Fibroblast of skin of left biceps (primary cell): Measurements from ENCODE around the gene COBL.
A peak's percentile ranks its signal among the peaks of the same experiment; 100 is the strongest.

Experiments
- DNase-seq, 2 experiments: peaks; one replicate each; pipeline ENCODE4 v3.0.0-alpha.2; 2013; ENCODE audit warnings: low read depth in 2 of 2

COBL gene

DNA sequence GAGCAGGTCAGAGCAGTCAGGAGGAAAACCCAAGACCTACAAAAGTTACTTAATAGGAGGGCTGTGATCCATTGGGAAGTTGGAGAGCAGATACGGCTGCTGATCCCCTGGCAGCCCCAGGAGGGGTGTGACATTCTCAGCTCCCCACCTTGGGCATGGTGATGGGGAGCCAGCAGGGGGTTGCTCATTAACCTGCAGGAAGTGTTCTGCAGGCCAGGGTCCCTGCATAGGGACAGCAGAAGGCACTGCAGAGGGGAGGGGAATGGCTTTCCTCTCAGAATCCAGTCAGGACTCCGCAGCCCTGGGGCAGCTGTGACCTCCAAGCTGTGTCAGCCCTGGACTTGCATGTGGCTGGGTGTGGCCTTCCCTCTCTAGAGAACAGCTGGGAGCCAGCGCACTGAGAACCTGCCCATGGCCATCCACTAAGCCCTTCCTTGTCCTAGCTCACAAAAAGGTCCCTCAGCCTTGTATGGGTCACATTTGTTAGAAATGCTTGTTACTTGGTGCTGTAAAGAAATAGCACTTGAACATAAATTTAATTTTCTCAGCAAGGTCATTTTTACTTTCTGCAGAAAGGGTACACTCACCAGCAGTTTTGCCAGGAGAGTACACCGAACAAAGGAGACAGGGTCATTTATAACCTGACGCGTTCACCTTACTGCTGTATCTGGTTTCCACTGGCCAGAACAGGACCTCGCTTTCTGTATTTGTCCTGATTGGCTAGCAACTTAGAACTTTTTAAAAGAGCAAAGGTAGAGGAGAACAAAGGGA is 169.6 kb downstream of the COBL start:
- no peak for DNase-seq

DNA sequence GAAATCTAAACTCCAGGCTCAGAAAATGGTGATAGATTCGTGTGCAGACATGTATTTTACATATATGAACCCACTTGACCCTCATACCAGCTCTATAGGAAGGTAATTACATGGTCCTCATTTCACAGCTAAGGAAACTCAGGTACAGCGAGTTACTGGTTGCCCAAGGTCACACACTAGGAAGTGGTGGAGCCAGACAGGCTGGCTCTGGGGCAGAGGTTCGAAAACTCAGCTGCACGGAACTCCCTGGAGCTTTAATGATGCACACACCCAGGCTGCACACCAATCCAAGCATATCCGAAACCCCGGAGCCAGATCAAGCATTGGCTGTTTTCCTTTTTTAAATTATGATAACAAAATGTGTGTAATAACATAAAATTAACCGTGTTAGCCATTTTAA is 172.4 kb downstream of the COBL start:
- no peak for DNase-seq

DNA sequence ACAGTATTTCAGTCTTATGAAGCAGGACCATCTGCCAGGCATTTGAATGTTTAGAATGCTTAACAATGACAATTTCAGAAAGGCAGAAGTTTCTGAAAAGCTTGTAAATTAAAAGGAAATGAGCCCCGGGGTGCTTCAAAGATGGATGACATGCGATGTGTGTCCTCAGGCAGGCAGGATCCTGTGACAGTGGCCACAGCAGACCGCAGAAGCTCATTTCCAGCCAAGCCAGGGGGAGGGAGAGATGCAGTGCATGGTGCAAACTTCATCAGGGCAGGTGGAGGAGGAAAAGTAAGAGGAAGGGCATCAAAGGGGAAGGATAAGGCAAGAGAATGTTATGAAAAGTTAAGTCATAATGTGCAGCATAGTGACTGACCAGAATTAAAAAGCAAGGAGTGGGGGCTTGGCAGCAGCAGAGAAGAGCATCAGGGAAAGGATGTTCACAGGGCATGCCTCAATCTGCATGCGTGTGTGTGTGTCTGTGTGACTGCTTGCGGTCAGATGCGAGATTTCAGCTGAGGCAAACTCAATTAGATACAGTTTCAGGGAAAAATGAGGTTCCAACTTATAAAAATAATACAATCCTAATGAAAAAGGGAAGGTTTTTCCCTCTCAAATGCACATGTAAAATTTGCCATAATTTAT is 173.7 kb downstream of the COBL start:
- no peak for DNase-seq

DNA sequence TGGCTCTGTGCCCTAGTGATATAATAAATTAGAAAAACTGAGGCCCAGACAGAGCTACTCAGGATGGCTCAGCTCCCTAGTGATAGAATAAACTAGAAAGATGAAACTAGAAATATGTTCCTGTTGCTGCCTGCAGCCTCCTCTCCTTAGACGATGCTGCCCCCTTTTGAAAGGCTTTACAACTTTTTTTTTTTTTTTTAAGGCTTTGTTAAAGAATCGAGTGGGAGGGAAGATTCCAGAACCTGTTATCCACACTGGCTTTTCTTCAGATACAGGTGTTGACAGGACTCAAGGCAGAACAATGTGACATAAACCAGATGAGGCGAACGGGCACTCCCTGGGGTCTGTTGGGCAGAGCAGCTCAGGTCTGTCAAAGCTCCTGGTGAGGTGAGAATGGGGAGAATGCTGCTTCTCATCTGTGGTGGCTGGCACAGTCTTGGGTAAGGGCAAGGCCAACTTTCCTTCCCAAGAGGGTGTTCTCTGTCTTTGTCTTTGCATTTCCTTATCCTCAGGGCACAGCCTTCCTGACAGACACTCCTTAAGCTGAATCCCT is 175.1 kb downstream of the COBL start:
- DNase-seq: no peak

DNA sequence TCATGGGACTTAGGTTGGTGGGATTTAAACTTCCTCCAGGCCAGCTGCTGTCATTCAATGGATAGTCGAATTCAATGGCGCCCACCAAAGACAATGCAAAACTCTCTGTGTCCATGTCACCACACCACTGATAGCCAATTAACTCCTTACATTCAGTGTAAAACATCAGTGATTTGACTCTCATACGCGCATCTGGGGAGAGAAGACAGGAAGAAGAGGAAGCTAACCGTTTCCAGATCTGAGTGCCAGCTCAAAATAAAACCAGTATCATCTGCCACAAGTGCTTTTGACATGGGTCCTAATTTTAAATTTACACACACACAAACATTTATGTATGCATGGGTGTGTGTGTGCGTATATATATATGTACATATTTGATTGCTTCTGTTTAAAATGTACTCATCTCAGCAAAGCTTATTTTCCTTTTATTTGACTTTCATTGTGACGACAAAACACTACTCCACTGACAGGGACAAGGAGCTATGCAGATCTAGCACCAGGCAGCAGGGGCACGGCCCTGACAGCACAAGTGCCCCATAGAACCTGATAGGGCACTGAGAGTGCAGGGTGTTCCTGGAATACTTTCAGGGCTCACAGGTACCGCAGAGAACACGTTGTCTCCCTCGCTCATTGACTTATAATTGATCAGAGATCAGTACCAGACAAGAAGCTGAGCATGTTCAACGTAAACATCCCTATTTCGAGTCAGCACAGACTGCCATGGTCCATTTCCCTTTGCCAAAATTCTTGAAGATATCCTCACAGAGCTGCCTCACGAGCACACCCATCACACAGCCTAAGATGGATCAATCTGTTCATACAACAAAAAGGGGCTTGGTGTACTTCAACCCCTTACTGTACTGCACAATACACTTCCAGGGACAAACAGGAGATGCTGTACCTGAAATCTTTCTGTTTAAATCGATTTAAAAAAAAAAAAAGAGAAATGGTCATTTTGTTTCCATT is 176.1 kb downstream of the COBL start:
- no peak for DNase-seq

DNA sequence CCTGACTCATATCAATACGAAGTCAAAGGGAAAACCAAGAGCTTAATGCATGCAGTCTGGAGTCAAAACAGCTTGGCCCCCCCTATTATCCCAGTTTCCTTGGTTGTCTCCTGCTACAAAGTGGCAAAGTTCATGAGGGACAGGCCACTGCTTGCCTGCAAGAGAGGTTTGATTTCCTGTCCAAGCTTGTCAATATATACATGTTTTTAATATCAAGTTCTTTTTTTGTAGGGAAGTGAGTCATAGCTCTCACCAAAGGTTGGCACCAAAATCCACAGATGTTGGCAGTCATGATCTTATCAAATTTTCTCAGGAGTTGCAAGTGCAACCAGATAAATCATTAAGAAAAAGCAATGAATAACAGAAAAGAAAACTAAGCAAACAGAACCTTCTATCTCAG is 176.8 kb downstream of the COBL start:
- DNase-seq: no peak

DNA sequence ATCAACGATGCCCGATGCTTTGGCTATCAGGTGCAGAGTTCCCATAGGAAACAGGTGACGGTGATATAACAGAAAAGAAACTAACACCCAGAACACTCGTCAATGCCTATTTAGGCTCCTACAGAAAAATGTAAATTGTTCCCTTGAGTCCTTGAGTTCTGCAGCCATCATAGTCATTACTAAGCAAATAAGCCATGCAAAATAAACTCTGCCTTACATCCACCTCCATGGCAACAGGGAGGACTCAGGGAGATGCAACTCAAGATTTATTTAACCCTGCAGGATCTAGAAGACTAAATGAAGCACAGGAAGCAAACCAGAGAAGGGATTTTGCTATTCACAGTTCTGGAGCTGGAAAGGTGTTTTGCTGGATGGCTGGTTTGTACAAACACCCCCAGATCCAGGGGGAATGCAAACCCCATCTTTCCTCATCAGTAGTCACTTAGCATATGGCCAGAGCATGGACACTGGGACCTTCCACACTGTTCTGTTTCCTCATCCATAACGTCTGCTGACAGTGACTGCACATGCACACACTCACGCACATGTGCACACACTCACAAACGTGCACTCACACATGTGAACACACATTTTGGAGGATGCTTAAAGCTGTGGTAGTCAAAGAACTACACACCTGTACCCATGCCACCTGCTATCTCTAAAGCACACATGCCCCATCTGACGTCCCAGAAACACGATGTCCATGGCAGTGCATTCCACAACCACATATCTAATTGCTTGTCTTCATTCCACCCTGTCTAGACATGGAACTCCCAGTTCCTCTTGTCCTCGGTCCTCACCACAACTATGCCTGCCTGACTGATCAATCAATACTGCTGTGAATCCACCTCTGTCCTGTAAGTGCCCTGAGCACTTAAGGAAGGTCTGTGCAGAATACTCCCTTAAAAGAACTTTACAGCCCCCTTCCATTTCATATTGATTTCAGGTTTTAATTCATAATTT is 178.2 kb downstream of the COBL start:
- DNase-seq: no peak

DNA sequence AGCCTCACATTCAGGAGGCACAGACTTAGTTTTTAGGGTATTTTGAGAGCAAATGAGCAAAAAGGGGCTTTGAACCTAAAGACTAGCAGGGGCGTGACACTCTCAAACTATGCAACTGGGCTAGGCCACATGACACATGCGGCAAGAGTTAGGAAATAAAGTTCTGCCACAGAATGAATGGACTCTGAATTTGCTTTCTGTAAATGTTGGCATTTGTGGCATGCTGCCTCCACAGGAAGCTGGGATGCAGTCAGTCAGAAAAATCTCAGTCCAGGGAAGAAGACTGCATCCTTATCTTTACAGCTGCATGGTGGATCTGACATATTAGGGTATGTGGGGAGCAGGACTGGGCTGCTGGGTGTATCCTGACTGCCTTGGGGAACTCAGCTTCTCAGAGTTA is 181.0 kb downstream of the COBL start:
- no peak for DNase-seq

DNA sequence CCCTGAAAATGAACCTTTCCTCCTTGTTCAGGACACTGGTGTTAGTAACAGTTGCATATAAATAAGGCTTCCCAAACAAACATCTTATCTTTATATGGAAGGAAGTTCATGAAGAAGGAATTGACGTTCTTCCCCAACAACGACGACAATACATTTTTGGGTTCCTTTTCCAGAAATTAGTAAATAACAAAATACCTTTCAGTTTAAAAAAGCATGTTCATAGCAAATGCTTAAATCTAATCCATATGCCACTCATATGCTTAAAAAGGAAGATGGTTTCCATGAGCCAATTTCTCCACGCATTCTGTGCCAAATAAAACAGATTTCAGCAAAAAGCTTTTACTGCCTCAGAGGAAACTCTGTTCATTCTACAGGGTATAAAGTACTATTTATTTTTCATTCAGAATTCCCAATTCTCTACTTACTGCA is 182.6 kb downstream of the COBL start:
- no peak for DNase-seq

DNA sequence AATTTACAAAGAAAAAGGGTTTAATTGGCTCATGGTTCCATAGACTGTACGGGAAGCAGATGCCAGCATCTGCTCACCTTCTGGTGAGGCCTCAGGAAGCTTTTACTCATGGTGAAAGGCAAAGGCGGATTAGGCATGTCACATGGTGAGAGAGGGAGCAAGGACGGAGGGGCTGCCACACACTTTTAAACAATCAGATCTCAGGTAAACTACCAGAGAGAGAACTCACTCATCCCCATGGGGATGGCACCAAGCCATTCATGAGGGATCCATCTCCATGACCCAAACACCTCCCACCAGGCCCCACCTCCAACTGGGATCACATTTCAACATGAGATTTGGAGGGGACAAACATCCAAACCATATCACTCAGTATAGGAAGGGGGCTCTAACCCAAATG is 183.9 kb downstream of the COBL start:
- DNase-seq: no peak

DNA sequence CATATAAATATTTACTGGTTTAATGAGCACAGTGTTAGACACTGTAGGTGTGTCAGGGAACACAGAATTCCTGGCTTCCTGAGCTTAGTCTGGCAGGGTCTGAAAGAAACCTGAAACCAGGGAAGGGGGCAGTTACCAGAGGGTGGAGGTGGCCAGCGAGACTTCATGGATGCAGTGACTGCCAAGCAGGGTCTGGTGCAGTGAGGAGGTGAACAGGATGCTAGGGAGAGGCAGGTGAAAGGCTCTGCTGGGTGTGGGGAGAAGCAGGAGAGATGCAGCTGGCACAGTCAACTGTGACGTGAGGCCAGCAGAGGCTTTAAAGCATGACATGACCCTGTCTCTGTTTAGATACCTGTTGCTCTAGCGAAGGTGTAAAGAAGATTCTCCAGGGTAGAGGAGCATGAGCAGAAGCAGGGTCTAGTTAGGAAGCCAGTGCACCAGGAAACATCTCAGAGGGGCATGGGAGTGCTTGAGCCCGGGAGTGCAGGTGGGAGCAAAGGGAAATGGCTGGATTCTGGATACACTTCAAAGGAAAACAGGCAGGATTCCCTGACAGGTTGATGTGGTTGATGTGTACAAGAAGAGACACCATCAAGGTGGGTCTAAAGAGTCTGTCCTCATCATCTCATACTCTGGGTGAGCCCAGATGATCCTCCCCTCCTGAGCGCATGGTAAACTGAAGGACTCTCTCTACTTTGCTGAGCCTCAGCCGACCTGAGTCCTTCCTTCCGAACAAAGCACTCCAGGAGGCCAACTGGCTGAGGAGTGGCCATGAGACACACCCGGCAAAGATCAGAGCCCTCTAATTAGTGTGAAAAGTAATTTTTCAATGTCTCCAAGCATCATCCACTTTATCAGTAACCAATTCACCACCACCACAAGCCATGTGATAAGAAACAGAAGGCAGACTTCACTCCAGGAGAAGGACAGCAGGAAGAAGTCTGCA is 186.8 kb downstream of the COBL start:
- no peak for DNase-seq

DNA sequence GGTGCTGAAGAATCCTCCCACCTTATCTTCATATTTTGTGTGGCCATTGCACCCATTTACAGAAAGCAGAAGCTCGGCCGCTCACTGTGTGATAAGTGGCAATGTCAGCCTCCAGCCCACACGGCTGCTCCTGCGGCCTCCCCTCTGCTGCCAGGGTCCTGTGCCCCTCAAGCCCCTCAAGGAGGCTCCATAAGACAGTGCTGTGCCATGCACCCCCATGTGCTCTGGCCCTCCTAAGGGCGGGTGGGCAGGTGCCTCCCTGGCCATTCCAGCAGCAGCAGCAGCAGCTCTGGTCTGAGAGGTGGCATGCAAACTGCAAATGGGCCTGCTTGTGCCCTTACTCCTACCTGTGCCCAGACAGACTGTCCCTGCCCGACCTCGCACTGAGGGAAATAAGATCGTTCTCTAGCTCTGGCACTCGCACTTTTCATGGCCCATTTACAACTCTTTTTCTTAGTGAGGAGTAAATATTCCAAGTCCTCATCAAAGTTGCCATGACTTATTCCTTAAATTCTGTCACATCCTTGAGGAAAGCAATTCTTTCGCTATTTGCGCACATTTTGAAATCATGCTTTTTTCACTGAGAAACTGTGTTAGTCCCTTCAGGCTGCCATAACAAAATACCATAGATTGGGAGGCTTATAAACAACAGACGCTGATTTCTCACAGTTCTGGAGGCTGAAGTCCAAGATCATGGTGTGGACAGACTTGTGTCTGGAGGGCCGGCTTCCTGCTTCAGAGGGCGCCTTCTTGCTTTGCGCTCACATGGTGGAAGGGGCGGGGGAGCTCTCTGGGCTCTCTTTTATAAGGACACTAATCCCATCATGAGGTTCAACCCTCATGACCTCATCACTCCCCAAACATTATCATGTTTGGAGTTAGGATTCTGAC is 187.8 kb downstream of the COBL start:
- DNase-seq: no peak

DNA sequence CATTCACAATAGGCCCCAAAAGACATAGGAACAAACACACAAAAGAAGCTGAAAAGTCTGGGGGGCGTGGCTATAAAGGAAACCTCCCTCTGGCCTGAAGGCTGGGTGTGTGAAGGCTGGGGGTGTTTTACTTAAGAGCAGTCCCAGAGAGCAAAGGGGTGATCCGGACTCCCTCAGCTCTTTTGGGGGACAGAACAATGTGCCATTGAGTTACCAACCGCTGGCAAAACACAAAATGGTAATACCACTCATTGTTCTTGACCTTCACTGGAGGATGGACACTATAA is 189.0 kb downstream of the COBL start:
- DNase-seq: no peak

DNA sequence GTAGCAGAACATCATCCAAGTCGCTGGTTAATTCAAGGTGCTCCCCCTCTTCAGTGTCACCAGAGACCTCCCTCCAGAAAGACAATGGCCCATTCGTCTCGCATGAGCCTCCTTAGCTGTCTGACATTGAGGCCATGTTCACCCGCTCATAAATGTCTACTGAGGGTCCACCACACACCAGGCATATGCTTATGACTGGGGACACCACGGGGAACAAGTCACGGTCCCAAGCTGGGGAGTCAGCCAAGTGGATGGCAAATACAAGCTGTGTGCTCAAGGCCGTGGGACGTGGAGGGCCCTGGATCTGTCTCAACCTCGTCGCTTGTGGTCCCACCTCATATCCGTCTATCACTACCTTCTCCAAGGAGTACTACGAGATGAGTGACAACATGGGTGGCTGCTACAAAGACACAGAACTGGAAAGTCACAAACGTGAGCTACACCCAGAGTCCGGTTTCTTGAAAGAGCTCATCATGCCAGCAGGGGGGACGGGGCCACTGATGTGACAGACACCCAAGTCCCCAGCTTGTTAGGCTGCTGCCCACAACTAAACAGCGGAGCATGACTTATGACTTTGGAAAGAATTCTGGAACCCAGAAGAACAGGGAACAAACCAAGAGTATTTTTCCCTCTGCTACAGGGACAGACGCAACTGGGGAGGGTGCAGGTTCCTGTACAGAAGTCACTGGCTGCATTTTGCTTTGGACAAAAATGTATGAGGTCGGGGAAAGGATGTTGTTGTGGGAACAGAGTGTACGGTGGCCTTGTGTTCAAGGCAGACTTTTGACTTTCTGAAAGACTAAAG is 189.6 kb downstream of the COBL start:
- no peak for DNase-seq

DNA sequence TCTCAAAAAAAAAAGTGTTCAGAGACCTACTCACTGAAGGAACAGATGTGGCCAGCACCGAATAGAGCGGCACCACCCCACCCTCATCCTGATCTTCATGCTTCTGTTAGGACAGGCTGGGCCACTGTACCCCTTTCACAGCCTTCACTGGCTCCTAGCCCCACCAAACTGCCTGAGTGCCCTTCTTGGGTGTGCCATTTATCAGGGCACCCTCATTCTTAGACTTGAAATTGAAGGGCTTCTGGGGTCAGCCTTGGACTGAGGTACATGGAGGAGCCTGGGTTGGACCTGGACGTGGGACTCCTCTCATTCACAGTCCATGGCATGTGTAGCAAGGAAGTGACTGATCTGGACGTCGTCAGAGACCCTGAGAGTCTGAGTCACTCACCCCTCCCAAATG is 190.3 kb downstream of the COBL start:
- no peak for DNase-seq

DNA sequence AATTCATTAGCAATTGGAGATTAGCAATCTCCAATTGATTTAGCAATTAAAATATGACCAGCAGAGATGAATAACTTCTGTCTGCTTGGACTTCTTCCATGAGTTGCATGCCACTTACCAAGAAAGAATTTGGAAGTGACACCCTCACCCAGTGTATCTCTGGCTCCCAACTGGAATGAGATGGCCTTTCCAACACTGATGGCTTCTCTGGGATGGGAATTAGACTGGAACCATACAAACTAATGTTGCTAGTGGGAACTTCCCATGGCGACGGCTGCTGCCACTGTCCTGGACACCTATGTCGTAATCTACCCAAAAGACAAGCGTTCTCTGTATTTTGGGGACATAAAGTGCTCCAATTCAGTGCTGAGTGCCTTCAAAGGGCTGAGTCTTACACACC is 192.3 kb downstream of the COBL start:
- DNase-seq: no peak

DNA sequence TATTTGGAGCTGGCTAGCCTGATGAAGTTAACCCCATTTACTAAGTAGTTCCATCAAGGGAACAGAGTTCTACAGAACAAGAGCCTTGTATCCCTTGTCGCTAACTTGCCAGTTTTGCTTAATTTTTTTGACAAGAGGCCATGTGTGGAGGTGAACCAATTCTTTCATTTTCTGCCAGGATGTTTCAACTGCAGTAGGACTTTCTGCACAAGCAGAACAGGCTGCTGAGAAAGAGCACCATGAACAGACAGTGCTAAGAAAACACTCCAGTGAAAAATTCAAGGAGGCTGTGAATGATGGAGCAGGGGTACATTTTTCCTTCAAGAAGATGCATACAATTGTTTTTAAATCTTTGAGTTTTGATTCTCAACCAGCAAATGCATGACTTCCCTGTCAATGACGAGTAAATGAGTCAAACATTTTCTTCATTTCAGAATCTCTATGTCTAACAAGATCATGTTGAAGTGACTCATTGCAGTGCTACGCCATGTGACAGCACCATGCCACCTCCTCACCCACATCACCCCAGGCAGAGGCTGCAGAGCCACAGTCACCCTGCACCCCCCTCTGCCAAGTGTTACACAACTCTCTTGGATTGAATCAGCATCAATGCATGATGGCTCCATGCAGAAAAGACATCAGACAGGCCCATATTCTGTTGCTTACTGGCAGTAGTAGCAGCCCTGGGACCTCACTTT is 193.1 kb downstream of the COBL start:
- DNase-seq: peak; percentile 32 to 38
